Osteocyte (in vitro differentiated cells): ENCODE measurements around the gene TP63. TPM values are rescaled to one million over a fixed set of nuclear protein-coding genes. Genes with fewer than 3 reads are reported as not detected.
"Not testable (repeated sequence)": the region's sequence is repeated elsewhere in the genome, so short reads cannot be mapped to it uniquely, and the experiment has no call there.

ENCODE experiments used
- DNase-seq: peaks from one replicate; pipeline ENCODE4 v3.0.0; 2021; ENCODE audit warnings: mixed read lengths; ENCODE audit not compliant: unreplicated experiment; ENCODE audit errors: extremely low spot score
- H3K27ac Mint-ChIP-seq: one replicate; pipeline ENCODE4 v1.8.0; 2021; ENCODE audit warnings: mild to moderate bottlenecking, mixed read lengths; ENCODE audit not compliant: unreplicated experiment
- H3K27me3 Mint-ChIP-seq: one replicate; pipeline ENCODE4 v1.8.0; 2021; ENCODE audit warnings: mixed read lengths; ENCODE audit not compliant: unreplicated experiment
- H3K36me3 Mint-ChIP-seq: one replicate; pipeline ENCODE4 v1.8.0; 2021; ENCODE audit warnings: mixed read lengths; ENCODE audit not compliant: unreplicated experiment
- H3K4me1 Mint-ChIP-seq: one replicate; pipeline ENCODE4 v1.8.0; 2021; ENCODE audit warnings: mixed read lengths; ENCODE audit not compliant: unreplicated experiment
- H3K4me3 Mint-ChIP-seq: one replicate; pipeline ENCODE4 v1.8.0; 2021; ENCODE audit warnings: mild to moderate bottlenecking, moderate library complexity, mixed read lengths; ENCODE audit not compliant: unreplicated experiment
- H3K9me3 Mint-ChIP-seq: one replicate; pipeline ENCODE4 v1.8.0; 2021; ENCODE audit warnings: mixed read lengths; ENCODE audit not compliant: unreplicated experiment
- CTCF ChIP-seq: fragments of 200-600 bp; sonication (generic); IDR thresholded peaks from 2 replicates; pipeline ENCODE4 v1.5.0; 2021; ENCODE audit warnings: antibody characterized with exemption, mild to moderate bottlenecking, moderate library complexity
- total RNA-seq: library from RNA; stranded (reverse); gene quantifications from 2 replicates; pipeline ENCODE4 v1.2.1, GENCODE V29; 2021

Gene TP63
- total RNA-seq, 1 donor from 2014 or later = 0.16 TPM

GRCh38 chr3:189664311-189664710 lies 33.1 kb downstream of the TP63 start:
- peaks cover 5% of the 10 kb centered on the region for H3K9me3 Mint-ChIP-seq
- TF ChIP-seq CTCF = no peak
- H3K36me3 Mint-ChIP-seq = no peaks in the 10 kb centered on the region
- no peak for DNase-seq
- H3K27me3 Mint-ChIP-seq = no peaks in the 10 kb centered on the region
- peak overlapping the region; percentile 85 for H3K27ac Mint-ChIP-seq
- peaks cover 30% of the 10 kb centered on the region for H3K4me1 Mint-ChIP-seq
- peak overlapping the region; percentile 7 for H3K4me3 Mint-ChIP-seq

DNA sequence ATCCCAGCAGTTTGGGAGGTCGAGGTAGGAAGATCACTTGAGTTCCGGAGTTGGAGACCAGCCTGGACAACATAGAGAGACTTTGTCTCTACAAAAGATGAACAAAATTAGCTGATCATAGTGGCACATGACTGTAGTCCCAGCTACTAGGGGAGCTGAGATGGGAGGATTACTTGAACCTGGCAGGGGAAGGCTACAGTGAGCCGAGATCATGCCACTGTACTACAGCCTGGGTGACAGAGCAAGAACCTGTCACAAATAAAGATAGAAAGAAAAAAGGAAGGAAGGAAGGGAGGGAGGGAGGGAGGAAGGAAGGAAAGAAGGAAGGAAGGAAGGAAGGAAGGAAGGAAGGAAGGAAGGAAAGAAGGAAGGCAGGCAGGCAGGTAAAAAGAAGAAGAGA lies 41.2 kb downstream of the TP63 start:
- not testable (repeated sequence) for H3K4me3 Mint-ChIP-seq, H3K36me3 Mint-ChIP-seq, H3K27ac Mint-ChIP-seq, H3K27me3 Mint-ChIP-seq, DNase-seq, H3K4me1 Mint-ChIP-seq
- H3K9me3 Mint-ChIP-seq = peaks cover 15% of the 10 kb centered on the region

DNA sequence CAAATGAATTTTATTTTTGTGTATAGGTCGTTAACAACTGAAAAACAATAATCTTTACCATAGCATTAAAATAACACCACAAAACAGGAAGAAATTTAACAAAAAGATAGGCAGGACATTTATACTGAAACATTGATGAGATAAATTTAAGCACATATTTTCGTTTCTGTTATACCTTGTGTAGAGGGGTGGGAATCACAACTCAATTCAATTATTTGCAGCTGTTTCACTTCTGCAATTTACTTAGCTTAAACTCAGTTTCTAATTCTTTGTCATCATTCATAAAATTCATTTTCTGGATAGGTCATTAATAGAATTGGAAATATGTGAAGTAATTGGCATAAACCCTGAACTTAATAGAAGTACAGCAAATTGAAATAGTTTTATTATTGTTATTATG lies 42.3 kb downstream of the TP63 start:
- no peak overlapping the region for H3K4me3 Mint-ChIP-seq
- peaks cover 4% of the 10 kb centered on the region for H3K4me1 Mint-ChIP-seq
- H3K27ac Mint-ChIP-seq = no peak overlapping the region
- no peak for DNase-seq
- H3K36me3 Mint-ChIP-seq = peaks cover 7% of the 10 kb centered on the region
- TF ChIP-seq CTCF = no peak
- H3K9me3 Mint-ChIP-seq = peaks cover 23% of the 10 kb centered on the region
- no peaks in the 10 kb centered on the region for H3K27me3 Mint-ChIP-seq

DNA sequence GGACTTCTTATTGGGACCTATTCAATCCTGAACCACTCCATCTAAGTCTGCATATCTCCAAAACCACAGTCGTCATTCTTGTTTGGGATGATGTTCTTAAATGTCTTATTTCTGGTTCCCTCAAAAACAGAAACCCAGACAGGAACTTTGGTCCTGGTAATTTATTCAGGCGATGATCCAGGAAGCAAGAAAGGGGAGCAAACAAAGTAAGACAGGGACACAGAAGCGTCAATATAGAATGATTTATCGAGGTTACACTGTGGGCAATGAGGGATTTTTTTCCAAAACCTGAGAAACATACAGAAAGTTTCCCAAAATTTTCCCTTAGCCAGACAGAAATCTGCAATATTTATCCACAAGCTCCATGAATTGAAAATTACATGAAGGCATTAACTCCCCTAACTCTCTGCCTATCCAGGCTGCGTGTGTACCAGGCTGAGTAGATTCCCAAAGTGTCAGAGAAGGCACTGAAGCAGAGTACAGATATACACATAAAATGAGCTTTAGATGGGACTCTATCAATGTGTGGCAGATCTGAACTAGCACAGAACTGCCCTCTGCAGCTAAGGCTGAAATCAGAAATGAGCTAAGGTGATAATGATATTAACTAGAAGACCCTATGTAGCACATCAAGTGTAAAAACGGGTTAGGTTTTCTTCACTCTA lies 43.2 kb downstream of the TP63 start:
- no peak overlapping the region for H3K27ac Mint-ChIP-seq
- peaks cover 4% of the 10 kb centered on the region for H3K4me1 Mint-ChIP-seq
- no peak for TF ChIP-seq CTCF
- no peak for DNase-seq
- no peaks in the 10 kb centered on the region for H3K27me3 Mint-ChIP-seq
- no peak overlapping the region for H3K4me3 Mint-ChIP-seq
- H3K9me3 Mint-ChIP-seq = peaks cover 23% of the 10 kb centered on the region
- peaks cover 7% of the 10 kb centered on the region for H3K36me3 Mint-ChIP-seq

DNA sequence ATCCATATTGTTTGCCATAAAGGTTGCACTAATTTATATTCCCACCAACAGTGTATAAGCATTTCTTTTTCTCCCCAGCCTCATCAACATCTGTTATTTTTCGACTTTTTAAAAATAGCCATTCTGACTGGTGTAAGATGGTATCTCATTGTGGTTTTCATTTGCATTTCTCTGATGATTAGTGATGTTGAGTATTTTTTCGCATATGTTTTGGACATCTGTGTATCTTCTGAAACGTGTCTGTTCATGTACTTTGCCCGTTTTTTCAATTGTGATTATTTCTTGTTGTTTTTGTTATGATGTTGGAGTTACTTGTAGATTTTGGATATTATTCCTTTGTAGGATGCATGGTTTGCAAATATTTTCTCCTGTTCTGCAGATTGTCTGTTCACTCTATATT lies 46.5 kb downstream of the TP63 start:
- no peak for DNase-seq
- no peak overlapping the region for H3K4me3 Mint-ChIP-seq

More for the DNA sequence above, 46.5 kb downstream of the TP63 start:
- Mint-ChIP-seq H3K36me3 (peaks cover 4% of the 10 kb centered on the region), H3K27me3 (no peaks in the 10 kb centered on the region), H3K9me3 (peaks cover 13% of the 10 kb centered on the region), H3K4me1 (no peaks in the 10 kb centered on the region), H3K27ac (no peak overlapping the region)
- no peak for TF ChIP-seq CTCF
